Fibroblast of lung (primary cell): Measurements from ENCODE around the gene SLC8A3. TPM values are rescaled to one million over a fixed set of nuclear protein-coding genes. Genes with fewer than 3 reads are reported as not detected.

Source experiments
- DNase-seq, 2 donors: peaks; one replicate each; pipeline versions ENCODE4 v3.0.0 to v3.0.0-alpha.2; 2010; ENCODE audit warnings: low read depth in 2 of 2
- H2AFZ ChIP-seq: 2 replicates; pipeline ENCODE4 v1.5.1; 2012; ENCODE audit warnings: low read length, control low read depth, inconsistent platforms
- H3K27ac ChIP-seq: 2 replicates; pipeline ENCODE4 v1.5.1; 2011; ENCODE audit warnings: low read length, control low read depth; ENCODE audit not compliant: insufficient read depth
- H3K27me3 ChIP-seq: 2 replicates; pipeline ENCODE4 v1.5.1; 2011; ENCODE audit warnings: mild to moderate bottlenecking, low read length; ENCODE audit not compliant: control insufficient read depth, insufficient read depth
- H3K36me3 ChIP-seq: 2 replicates; pipeline ENCODE4 v1.5.1; 2011; ENCODE audit warnings: low read length; ENCODE audit not compliant: control insufficient read depth, insufficient read depth
- H3K4me1 ChIP-seq: 2 replicates; pipeline ENCODE4 v1.5.1; 2011; ENCODE audit warnings: low read length; ENCODE audit not compliant: control insufficient read depth, insufficient read depth; ENCODE audit errors: extremely low read depth
- H3K4me2 ChIP-seq: 2 replicates; pipeline ENCODE4 v1.5.1; 2011; ENCODE audit warnings: low read length, control low read depth; ENCODE audit not compliant: insufficient read depth; ENCODE audit errors: extremely low read depth
- H3K4me3 ChIP-seq, 4 experiments: fragments of 200-600 bp in 1 of 4; sonication (generic) in 1 of 4; replicated peaks in 1 of 4; 2 replicates each; pipeline ENCODE4 v1.5.1; 2011 to 2016; ENCODE audit warnings: low read length in 4 of 4, low read depth in 3 of 4, mild to moderate bottlenecking in 3 of 4, control low read depth in 2 of 4, inconsistent platforms in 1 of 4, mixed read lengths in 1 of 4; ENCODE audit not compliant: insufficient read depth in 1 of 4; ENCODE audit errors: control extremely low read depth in 1 of 4
- H3K79me2 ChIP-seq: 2 replicates; pipeline ENCODE4 v1.5.1; 2012; ENCODE audit warnings: mild to moderate bottlenecking, low read length, inconsistent platforms; ENCODE audit not compliant: control insufficient read depth, insufficient read depth
- H3K9ac ChIP-seq: 2 replicates; pipeline ENCODE4 v1.5.1; 2011; ENCODE audit warnings: mild to moderate bottlenecking, low read length, control low read depth; ENCODE audit not compliant: insufficient read depth
- H3K9me3 ChIP-seq: 2 replicates; pipeline ENCODE4 v1.5.1; 2012; ENCODE audit warnings: low read depth, low read length; ENCODE audit not compliant: control insufficient read depth, insufficient read depth
- H4K20me1 ChIP-seq: 2 replicates; pipeline ENCODE4 v1.5.1; 2011; ENCODE audit warnings: low read length; ENCODE audit not compliant: control insufficient read depth, insufficient read depth; ENCODE audit errors: extremely low read depth
- EZH2 ChIP-seq: IDR thresholded peaks from 2 replicates; pipeline ENCODE4 v1.5.1; 2012; ENCODE audit warnings: low read length, control low read depth, mild to moderate bottlenecking; ENCODE audit errors: missing control alignments
- polyA plus RNA-seq, 2 donors: library from polyadenylated mRNA; depleted of rRNA in 1 of 2; stranded (reverse) in 1 of 2; unstranded in 1 of 2; fragments of >200 nt; gene quantifications; 2 replicates each; pipeline ENCODE4 v1.2.1, GENCODE V29; 2011 to 2012; ENCODE audit warnings: missing spikeins in 1 of 2
- total RNA-seq: library from RNA; depleted of rRNA; stranded (reverse); fragments of >200 nt; gene quantifications from 2 replicates; pipeline ENCODE4 v1.2.1, GENCODE V29; 2014
- TF ChIP-seq, protein P1 (sequence below), 2 donors: IDR thresholded peaks in 1 of 2; conservative IDR thresholded peaks in 1 of 2; 1 replicate in 1 of 2; 2 replicates in 1 of 2; pipeline ENCODE4 v1.5.1; 2011 to 2012; ENCODE audit warnings: low read length in 2 of 2, control low read depth in 1 of 2, inconsistent platforms in 1 of 2, low read depth in 1 of 2, mild to moderate bottlenecking in 1 of 2

The SLC8A3 gene
- total and polyA plus RNA-seq, 2 donors (not counting 1 experiment from before 2014, with no cell fraction given) = under 0.01 to 0.03 TPM

DNA sequence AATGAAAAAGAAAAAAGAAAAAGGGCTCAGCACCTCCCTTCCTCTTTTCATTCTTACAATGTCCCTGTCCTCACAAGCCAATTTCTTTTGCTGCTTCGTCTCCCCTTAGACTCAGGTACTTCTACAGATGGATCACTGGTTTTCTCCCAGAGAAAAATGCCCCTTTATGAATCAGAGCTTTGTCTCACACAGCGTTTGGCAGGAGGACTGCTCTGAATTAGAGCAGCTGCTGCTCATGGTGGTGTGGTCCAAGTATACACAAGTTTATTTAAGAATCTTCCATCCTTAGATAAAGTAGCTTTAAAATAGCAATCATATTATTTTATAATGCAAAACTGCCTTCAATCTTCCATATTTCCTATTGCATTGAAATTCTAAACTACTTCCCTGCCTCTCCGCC is 80.3 kb downstream of the SLC8A3 start:
- no peaks in the 10 kb centered on the region for H3K27me3 ChIP-seq
- H3K36me3 ChIP-seq = no peaks in the 10 kb centered on the region
- H3K9ac ChIP-seq = no peak overlapping the region
- H3K4me1 ChIP-seq = no peaks in the 10 kb centered on the region
- DNase-seq = no peak
- TF ChIP-seq EZH2 = no peak
- TF ChIP-seq, protein P1, sequence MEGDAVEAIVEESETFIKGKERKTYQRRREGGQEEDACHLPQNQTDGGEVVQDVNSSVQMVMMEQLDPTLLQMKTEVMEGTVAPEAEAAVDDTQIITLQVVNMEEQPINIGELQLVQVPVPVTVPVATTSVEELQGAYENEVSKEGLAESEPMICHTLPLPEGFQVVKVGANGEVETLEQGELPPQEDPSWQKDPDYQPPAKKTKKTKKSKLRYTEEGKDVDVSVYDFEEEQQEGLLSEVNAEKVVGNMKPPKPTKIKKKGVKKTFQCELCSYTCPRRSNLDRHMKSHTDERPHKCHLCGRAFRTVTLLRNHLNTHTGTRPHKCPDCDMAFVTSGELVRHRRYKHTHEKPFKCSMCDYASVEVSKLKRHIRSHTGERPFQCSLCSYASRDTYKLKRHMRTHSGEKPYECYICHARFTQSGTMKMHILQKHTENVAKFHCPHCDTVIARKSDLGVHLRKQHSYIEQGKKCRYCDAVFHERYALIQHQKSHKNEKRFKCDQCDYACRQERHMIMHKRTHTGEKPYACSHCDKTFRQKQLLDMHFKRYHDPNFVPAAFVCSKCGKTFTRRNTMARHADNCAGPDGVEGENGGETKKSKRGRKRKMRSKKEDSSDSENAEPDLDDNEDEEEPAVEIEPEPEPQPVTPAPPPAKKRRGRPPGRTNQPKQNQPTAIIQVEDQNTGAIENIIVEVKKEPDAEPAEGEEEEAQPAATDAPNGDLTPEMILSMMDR (conservative IDR thresholded peaks at IDR 0.05 in 1 of 2, IDR thresholded peaks at IDR 0.05 in 1 of 2; ENCODE audit: low read depth in 1 of 2, low read length in 2 of 2) = no peak
- H3K4me2 ChIP-seq = no peak overlapping the region
- no peaks in the 10 kb centered on the region for H3K79me2 ChIP-seq
- H4K20me1 ChIP-seq = no peaks in the 10 kb centered on the region
- no peaks in the 10 kb centered on the region for H3K9me3 ChIP-seq
- H2AFZ ChIP-seq = no peak overlapping the region
- no peak overlapping the region for H3K27ac ChIP-seq
- H3K4me3 ChIP-seq = no peak overlapping the region

DNA sequence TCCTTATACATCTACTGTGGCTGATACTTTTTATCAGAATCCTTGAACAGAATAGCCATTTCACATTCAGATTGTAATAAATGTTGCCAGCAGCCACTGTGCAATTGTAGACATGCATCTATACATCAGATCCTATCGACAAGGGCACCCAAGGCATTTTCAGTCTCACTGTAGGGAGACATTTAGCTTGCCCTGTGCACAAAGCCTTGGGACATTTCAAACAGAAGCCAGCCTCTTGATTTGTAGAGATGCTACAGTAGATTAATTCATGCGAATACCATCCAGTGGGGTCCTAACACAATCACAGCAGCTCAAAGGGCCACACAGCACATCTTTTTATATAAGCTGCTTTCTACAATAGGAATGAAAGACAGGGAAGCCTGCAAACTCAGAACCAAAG is 81.4 kb downstream of the SLC8A3 start:
- TF ChIP-seq EZH2 = no peak
- TF ChIP-seq, protein P1 (conservative IDR thresholded peaks at IDR 0.05 in 1 of 2, IDR thresholded peaks at IDR 0.05 in 1 of 2; ENCODE audit: low read depth in 1 of 2, low read length in 2 of 2) = no peak
- Histone ChIP-seq H3K27ac (no peak overlapping the region), H3K9me3 (no peaks in the 10 kb centered on the region), H3K9ac (no peak overlapping the region), H3K79me2 (no peaks in the 10 kb centered on the region), H2AFZ (no peak overlapping the region), H3K36me3 (no peaks in the 10 kb centered on the region), H3K4me2 (no peak overlapping the region), H3K4me1 (no peaks in the 10 kb centered on the region), H4K20me1 (no peaks in the 10 kb centered on the region), H3K4me3 (no peak overlapping the region), H3K27me3 (no peaks in the 10 kb centered on the region)
- no peak for DNase-seq

DNA sequence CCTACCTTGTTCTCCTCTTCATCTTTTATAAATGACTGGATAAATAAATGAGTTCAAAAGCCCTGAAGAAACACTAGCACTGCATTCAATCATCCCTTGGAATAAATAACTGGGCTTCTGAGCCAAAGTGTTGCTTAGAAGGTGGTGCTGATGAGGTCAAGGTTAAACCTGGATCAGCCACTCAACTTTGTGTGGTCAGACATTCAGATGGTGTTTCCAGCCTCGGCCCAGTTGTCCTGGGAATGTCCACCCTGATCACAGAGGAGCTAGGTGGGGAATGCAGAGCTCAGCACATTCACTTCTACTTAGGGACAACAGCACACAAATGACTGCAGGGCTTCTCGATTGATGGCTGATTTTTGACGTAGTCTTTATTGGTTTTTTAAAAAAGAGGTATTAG is 88.7 kb downstream of the SLC8A3 start:
- H3K9me3 ChIP-seq = no peaks in the 10 kb centered on the region
- no peaks in the 10 kb centered on the region for H4K20me1 ChIP-seq
- H3K79me2 ChIP-seq = no peaks in the 10 kb centered on the region
- no peak overlapping the region for H3K4me2 ChIP-seq
- DNase-seq = no peak
- no peak overlapping the region for H3K27ac ChIP-seq
- no peaks in the 10 kb centered on the region for H3K36me3 ChIP-seq
- no peaks in the 10 kb centered on the region for H3K4me1 ChIP-seq
- H3K9ac ChIP-seq = no peak overlapping the region
- no peak for TF ChIP-seq EZH2
- TF ChIP-seq, protein P1 (conservative IDR thresholded peaks at IDR 0.05 in 1 of 2, IDR thresholded peaks at IDR 0.05 in 1 of 2; ENCODE audit: low read depth in 1 of 2, low read length in 2 of 2) = no peak
- no peak overlapping the region for H2AFZ ChIP-seq
- H3K27me3 ChIP-seq = no peaks in the 10 kb centered on the region
- H3K4me3 ChIP-seq = no peak overlapping the region
